CD4-positive, alpha-beta T cell (primary cell): Measurements from ENCODE around the gene NKTR. TPM values are rescaled to one million over a fixed set of nuclear protein-coding genes. Genes with fewer than 3 reads are reported as not detected.

Experiments
- ATAC-seq: fragments of 200-7000 bp; cut with Tn5 transposase; one replicate; pipeline ENCODE4 v1.10.0; 2022; ENCODE audit warnings: mild to moderate bottlenecking; ENCODE audit not compliant: poor library complexity
- CTCF ChIA-PET: fragments of 350-600 bp; sonication (Branson Sonifier 250); formaldehyde crosslinking; loops from one replicate; lab custom pipeline; 2021; ENCODE audit warnings: antibody characterized with exemption, inconsistent platforms; lab: Charles Lee
- POLR2A ChIA-PET: fragments of 350-600 bp; sonication (Branson Sonifier 250); formaldehyde crosslinking; loops from one replicate; lab custom pipeline; 2021; ENCODE audit warnings: antibody characterized with exemption, inconsistent platforms; lab: Charles Lee
- DNase-seq, 14 experiments: peaks; one replicate each; pipeline ENCODE4 v3.0.0-alpha.2; 2013 to 2020; ENCODE audit warnings: mixed read lengths in 2 of 14
- H3K27ac ChIP-seq, 2 donors: one replicate each; pipeline versions ENCODE4 v1.5.1 to v1.7.0; 2013; ENCODE audit warnings: low read length in 2 of 2, low read depth in 1 of 2, mild to moderate bottlenecking in 1 of 2
- H3K27me3 ChIP-seq, 2 experiments: 1 replicate in 1 of 2; 2 replicates in 1 of 2; pipeline versions ENCODE4 v1.6.1 to v1.7.0; 2013; ENCODE audit warnings: low read length in 2 of 2, control low read depth in 1 of 2, mild to moderate bottlenecking in 1 of 2, moderate library complexity in 1 of 2; ENCODE audit not compliant: insufficient read depth in 2 of 2, control insufficient read depth in 1 of 2
- H3K36me3 ChIP-seq: one replicate; pipeline ENCODE4 v1.6.1; 2013; ENCODE audit warnings: low read length, control low read depth; ENCODE audit not compliant: insufficient read depth
- H3K4me1 ChIP-seq: one replicate; pipeline ENCODE4 v1.6.1; 2013; ENCODE audit warnings: low read length, control low read depth; ENCODE audit not compliant: insufficient read depth
- H3K4me3 ChIP-seq: one replicate; pipeline ENCODE4 v1.5.1; 2013; ENCODE audit warnings: mild to moderate bottlenecking, low read length, moderate library complexity
- H3K9me3 ChIP-seq, 2 experiments: 1 replicate in 1 of 2; 2 replicates in 1 of 2; pipeline versions ENCODE4 v1.6.1 to v1.7.0; 2013; ENCODE audit warnings: low read length in 2 of 2, mild to moderate bottlenecking in 2 of 2, control low read depth in 1 of 2, moderate library complexity in 1 of 2; ENCODE audit not compliant: control insufficient read depth in 1 of 2, insufficient read depth in 1 of 2
- H3K27ac Mint-ChIP-seq: one replicate; pipeline ENCODE4 v1.8.0; 2020; ENCODE audit warnings: mixed read lengths
- H3K27me3 Mint-ChIP-seq: one replicate; pipeline ENCODE4 v1.8.0; 2021; ENCODE audit warnings: mixed read lengths
- H3K36me3 Mint-ChIP-seq: one replicate; pipeline ENCODE4 v1.8.0; 2021; ENCODE audit warnings: low read depth, mixed read lengths
- H3K4me1 Mint-ChIP-seq: one replicate; pipeline ENCODE4 v1.8.0; 2021; ENCODE audit warnings: low read depth, mixed read lengths
- H3K4me3 Mint-ChIP-seq: one replicate; pipeline ENCODE4 v1.8.0; 2020; ENCODE audit warnings: mild to moderate bottlenecking, mixed read lengths
- H3K9me3 Mint-ChIP-seq: one replicate; pipeline ENCODE4 v1.8.0; 2020; ENCODE audit warnings: mixed read lengths
- intact Hi-C, 2 experiments: fragments of 100-400 bp; cut with DNase I in 1 of 2; cut with micrococcal nuclease in 1 of 2; formaldehyde crosslinking; loops; one replicate each; pipeline versions ENCODE4 v1.15.1 to v1.9.0; 2023 to 2025; cut with DNase I, micrococcal nuclease
- total RNA-seq, 174 experiments: library from RNA in 2 of 174; stranded (reverse) in 2 of 174; gene quantifications; one replicate each; pipeline ENCODE4 v1.2.3 and lab custom pipeline; 2021 to 2026
- TF ChIP-seq, protein P1 (sequence below): fragments of 200-600 bp; IDR thresholded peaks from one replicate; pipeline ENCODE4 v1.8.0; 2022; ENCODE audit warnings: antibody characterized with exemption, mild to moderate bottlenecking

NKTR gene
- total RNA-seq, 2 experiments from 2014 or later = 236 to 249 TPM

DNA sequence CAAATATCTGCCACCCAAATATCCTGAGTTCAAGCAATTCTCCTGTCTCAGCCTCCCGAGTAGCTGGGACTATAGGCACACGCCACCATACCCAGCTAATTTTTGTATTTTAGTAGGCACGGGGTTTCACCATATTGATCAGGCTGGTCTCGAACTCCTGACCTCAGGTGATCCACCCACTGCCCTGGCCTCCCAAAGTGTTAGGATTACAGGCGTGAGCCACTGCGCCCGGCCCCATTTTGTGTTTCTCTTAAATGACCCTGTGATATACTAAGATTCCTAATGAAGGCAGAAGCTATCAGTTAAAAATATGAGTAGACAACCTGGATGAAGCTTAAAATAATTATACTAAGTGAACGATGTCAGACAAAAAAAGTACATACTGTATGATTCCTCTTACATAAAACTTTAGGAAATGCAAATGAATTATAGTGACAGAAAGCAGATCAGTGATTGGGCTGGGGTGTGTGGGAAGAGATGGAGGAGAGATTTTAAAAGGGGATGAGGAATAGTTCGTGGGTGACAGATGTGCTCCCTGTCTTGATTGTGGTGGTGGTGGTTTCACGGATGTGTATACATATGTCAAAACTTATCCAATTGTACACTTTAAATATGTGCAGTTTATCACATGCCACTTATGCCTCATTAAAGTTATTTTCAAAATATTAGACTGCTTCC lies 81.0 kb downstream of the NKTR start:
- Mint-ChIP-seq H3K36me3 (no peaks in the 10 kb centered on the region), H3K4me1 (no peaks in the 10 kb centered on the region), H3K27ac (no peak overlapping the region), H3K9me3 (peaks cover 6% of the 10 kb centered on the region), H3K4me3 (no peak overlapping the region), H3K27me3 (peaks cover 38% of the 10 kb centered on the region)
- ChIA-PET CTCF (no interaction called here), POLR2A (no interaction called here)
- DNase-seq (no peak), ATAC-seq (no peak)
- intact Hi-C loops = no loop called here
- Histone ChIP-seq H3K27me3 (peaks cover 0 to under 1% of the 10 kb centered on the region in 2 experiments), H3K4me3 (no peak overlapping the region), H3K4me1 (no peaks in the 10 kb centered on the region), H3K36me3 (no peaks in the 10 kb centered on the region), H3K9me3 (peaks cover 4 to 10% of the 10 kb centered on the region in 2 experiments), H3K27ac (no peak overlapping the region)
- TF ChIP-seq, protein P1, sequence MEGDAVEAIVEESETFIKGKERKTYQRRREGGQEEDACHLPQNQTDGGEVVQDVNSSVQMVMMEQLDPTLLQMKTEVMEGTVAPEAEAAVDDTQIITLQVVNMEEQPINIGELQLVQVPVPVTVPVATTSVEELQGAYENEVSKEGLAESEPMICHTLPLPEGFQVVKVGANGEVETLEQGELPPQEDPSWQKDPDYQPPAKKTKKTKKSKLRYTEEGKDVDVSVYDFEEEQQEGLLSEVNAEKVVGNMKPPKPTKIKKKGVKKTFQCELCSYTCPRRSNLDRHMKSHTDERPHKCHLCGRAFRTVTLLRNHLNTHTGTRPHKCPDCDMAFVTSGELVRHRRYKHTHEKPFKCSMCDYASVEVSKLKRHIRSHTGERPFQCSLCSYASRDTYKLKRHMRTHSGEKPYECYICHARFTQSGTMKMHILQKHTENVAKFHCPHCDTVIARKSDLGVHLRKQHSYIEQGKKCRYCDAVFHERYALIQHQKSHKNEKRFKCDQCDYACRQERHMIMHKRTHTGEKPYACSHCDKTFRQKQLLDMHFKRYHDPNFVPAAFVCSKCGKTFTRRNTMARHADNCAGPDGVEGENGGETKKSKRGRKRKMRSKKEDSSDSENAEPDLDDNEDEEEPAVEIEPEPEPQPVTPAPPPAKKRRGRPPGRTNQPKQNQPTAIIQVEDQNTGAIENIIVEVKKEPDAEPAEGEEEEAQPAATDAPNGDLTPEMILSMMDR = no peak

DNA sequence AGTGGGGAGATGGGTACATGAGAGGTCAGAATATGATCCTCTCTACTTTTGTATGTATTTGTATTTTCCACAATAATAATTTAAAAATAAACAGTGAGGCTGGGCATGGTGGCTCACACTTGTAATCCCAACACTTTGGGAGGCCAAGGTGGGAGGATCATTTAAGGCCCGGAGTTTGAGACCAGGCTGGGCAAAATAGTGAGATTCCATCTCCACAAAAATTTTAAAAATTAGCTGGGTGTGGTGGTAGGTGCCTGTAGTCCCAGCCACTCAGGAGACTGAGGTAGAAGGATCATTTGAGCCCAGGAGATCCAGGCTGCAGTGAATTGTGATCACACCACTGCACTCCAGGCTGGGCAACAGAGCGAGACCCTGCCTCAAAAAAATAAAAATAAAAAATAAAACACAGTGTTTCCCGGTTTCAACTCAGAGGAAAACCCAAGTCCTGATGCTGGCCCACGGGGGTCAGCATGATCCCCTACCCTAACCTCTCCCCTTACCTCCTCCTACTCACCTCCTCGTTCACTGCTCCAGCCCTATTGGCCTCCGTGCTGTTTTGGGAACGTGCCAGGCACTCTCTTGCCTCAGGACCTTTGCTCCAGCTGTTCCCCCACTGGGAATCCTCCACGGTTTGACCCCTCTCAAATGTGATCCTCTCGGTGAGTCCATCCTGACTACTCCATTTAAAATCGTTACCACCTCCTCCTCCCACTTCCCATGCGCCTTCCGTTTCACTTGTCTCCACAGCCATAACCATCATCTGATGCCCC lies 82.0 kb downstream of the NKTR start:
- Mint-ChIP-seq H3K36me3 (no peaks in the 10 kb centered on the region), H3K27ac (no peak overlapping the region), H3K27me3 (peaks cover 47% of the 10 kb centered on the region), H3K9me3 (peaks cover 6% of the 10 kb centered on the region), H3K4me1 (no peaks in the 10 kb centered on the region), H3K4me3 (no peak overlapping the region)
- H3K27me3 ChIP-seq = peaks cover 0 to 2% of the 10 kb centered on the region in 2 experiments
- intact Hi-C loops = no loop called here
- no peak for ATAC-seq
- H3K27ac ChIP-seq = no peak overlapping the region
- H3K4me1 ChIP-seq = no peaks in the 10 kb centered on the region
- CTCF ChIA-PET = no interaction called here
- peaks cover 4 to 5% of the 10 kb centered on the region in 2 experiments for H3K9me3 ChIP-seq
- DNase-seq = no peak
- no peaks in the 10 kb centered on the region for H3K36me3 ChIP-seq
- TF ChIP-seq, protein P1 = no peak
- H3K4me3 ChIP-seq = no peak overlapping the region
- POLR2A ChIA-PET = no interaction called here

DNA sequence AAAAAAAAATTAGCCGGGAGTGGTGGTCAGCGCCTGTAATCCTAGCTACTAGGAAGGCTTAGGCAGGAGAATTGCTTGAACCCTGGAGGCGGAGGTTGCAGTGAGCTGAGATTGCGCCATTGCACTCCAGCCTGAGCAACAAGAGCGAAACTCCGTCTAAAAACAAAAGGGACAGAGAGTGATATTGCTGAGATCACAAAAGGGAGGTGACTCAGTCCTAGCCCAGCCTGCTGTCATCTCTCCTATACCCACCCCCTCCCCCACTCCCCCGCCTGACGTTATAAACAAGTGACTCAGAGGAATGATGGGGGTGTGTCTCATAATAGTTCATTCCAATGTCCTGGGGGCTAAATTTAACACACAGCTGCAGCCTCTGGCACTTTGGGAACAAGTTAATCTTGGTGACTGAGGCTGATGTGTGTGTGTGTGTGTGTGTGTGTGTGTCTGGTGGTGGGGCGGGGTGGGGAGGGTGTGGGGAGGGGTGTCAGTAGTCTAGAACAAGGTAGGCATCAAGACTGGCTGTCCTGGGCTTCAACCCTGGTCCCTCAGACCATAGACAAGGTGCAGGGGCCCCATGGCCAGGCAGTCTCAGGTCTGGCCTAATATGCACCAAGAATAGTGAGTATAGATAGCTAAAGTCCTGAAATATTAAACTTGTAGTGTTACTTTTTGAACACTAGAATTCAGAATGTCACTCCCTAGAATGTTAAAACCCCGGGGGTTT lies 83.6 kb downstream of the NKTR start:
- H3K27me3 Mint-ChIP-seq = peaks cover 50% of the 10 kb centered on the region
- ATAC-seq (no peak), DNase-seq (peak in 2 of 14 experiments; percentile 27 to 29)
- ChIA-PET POLR2A (no interaction called here), CTCF (no interaction called here)
- intact Hi-C loops = no loop called here
- Histone ChIP-seq H3K36me3 (no peaks in the 10 kb centered on the region), H3K9me3 (no peaks in the 10 kb centered on the region), H3K27ac (no peak overlapping the region), H3K4me3 (no peak overlapping the region), H3K27me3 (peaks cover 0 to 2% of the 10 kb centered on the region in 2 experiments), H3K4me1 (no peaks in the 10 kb centered on the region)
- no peaks in the 10 kb centered on the region for H3K9me3 Mint-ChIP-seq
- no peak overlapping the region for H3K27ac Mint-ChIP-seq
- no peaks in the 10 kb centered on the region for H3K36me3 Mint-ChIP-seq
- TF ChIP-seq, protein P1 = no peak
- no peaks in the 10 kb centered on the region for H3K4me1 Mint-ChIP-seq
- H3K4me3 Mint-ChIP-seq = no peak overlapping the region
